HepG2 (cell line): ENCODE measurements around the gene SH2D6. TPM values are rescaled to one million over a fixed set of nuclear protein-coding genes. Genes with fewer than 3 reads are reported as not detected.

Source experiments
- CBX5 ChIP-seq: sonication (generic); formaldehyde crosslinking; IDR thresholded peaks from 2 replicates; pipeline ENCODE4 v1.4.0; 2020; ENCODE audit warnings: missing genetic modification reagents, borderline replicate concordance
- CHD4 ChIP-seq: fragments of 200-600 bp; sonication (generic); IDR thresholded peaks from 2 replicates; pipeline ENCODE4 v1.7.0; 2017; ENCODE audit warnings: mild to moderate bottlenecking, low read length, borderline replicate concordance
- EED ChIP-seq: sonication (generic); formaldehyde crosslinking; IDR thresholded peaks from 2 replicates; pipeline ENCODE4 v1.5.0; 2020; ENCODE audit warnings: mild to moderate bottlenecking, missing genetic modification reagents
- ELK4 ChIP-seq: sonication (generic); formaldehyde crosslinking; IDR thresholded peaks from 2 replicates; pipeline ENCODE4 v1.9.0; 2021; ENCODE audit warnings: missing genetic modification reagents, borderline replicate concordance
- HBP1 ChIP-seq: IDR thresholded peaks from 2 replicates; pipeline ENCODE4 v1.6.1; 2016; ENCODE audit warnings: low read depth, control low read depth
- KLF9 ChIP-seq: IDR thresholded peaks from 2 replicates; pipeline ENCODE4 v1.6.1; 2016; ENCODE audit warnings: low read depth
- MBNL3 ChIP-seq: fragments of 250-450 bp; sonication (Bioruptor Pico); conservative IDR thresholded peaks from 2 replicates; pipeline ENCODE4 v1.8.0; 2022; ENCODE audit warnings: mild to moderate bottlenecking, inconsistent platforms
- REPIN1 ChIP-seq: sonication (generic); formaldehyde crosslinking; IDR thresholded peaks from 2 replicates; pipeline ENCODE4 v1.8.0; 2022; ENCODE audit warnings: missing genetic modification reagents, low read depth, mild to moderate bottlenecking, borderline replicate concordance
- SNRNP70 ChIP-seq: fragments of 200-400 bp; formaldehyde crosslinking; IDR thresholded peaks from 2 replicates; pipeline ENCODE4 v1.6.1; 2017; ENCODE audit warnings: mild to moderate bottlenecking, low read depth, low read length, moderate library complexity
- TBL1XR1 ChIP-seq: fragments of 150-350 bp; IDR thresholded peaks from 2 replicates; pipeline ENCODE4 v1.6.1; 2014; ENCODE audit warnings: borderline replicate concordance, low read length; ENCODE audit not compliant: partially characterized antibody
- ZBTB33 ChIP-seq: sonication (generic); formaldehyde crosslinking; IDR thresholded peaks from 2 replicates; pipeline ENCODE4 v1.4.0; 2020; ENCODE audit warnings: missing genetic modification reagents
- ZFP91 ChIP-seq: sonication (generic); formaldehyde crosslinking; IDR thresholded peaks from 2 replicates; pipeline ENCODE4 v1.9.0; 2022; ENCODE audit warnings: missing genetic modification reagents, mild to moderate bottlenecking, borderline replicate concordance
- ZNF260 ChIP-seq: sonication (generic); formaldehyde crosslinking; IDR thresholded peaks from 2 replicates; pipeline ENCODE4 v1.4.0; 2020; ENCODE audit warnings: missing genetic modification reagents, low read depth, mild to moderate bottlenecking, borderline replicate concordance
- ZNF329 ChIP-seq: sonication (generic); formaldehyde crosslinking; IDR thresholded peaks from 2 replicates; pipeline ENCODE4 v1.9.0; 2021; ENCODE audit warnings: low read depth, mild to moderate bottlenecking, missing genetic modification reagents
- ZNF430 ChIP-seq: sonication (generic); formaldehyde crosslinking; IDR thresholded peaks from 2 replicates; pipeline ENCODE4 v1.9.0; 2021; ENCODE audit warnings: mild to moderate bottlenecking, missing genetic modification reagents
- ZNF543 ChIP-seq: sonication (generic); formaldehyde crosslinking; IDR thresholded peaks from 2 replicates; pipeline ENCODE4 v1.4.0; 2020; ENCODE audit warnings: mild to moderate bottlenecking, missing genetic modification reagents
- ZNF687 ChIP-seq: sonication (generic); formaldehyde crosslinking; IDR thresholded peaks from 2 replicates; pipeline ENCODE4 v1.5.1; 2020; ENCODE audit warnings: mild to moderate bottlenecking, missing genetic modification reagents, moderate library complexity
- polyA plus RNA-seq, 8 experiments: library from polyadenylated mRNA; depleted of rRNA in 3 of 8; stranded (reverse) in 7 of 8; unstranded in 1 of 8; fragments of >200 nt; fragmentation: Illumina TruSeq in 4 of 8; extraction: Trizol in 4 of 8; gene quantifications; 2 replicates each; pipeline versions ENCODE4 v1.2.1 to v1.2.3, GENCODE V29; 2011 to 2016; ENCODE audit warnings: low read depth in 4 of 8, missing spikeins in 1 of 8, mixed read lengths in 1 of 8; ENCODE audit not compliant: insufficient read depth in 1 of 8
- total RNA-seq, 5 experiments: library from RNA; depleted of rRNA; stranded (reverse); fragments of >200 nt; fragmentation: Illumina TruSeq; extraction: Trizol; gene quantifications; 2 replicates each; pipeline ENCODE4 v1.2.3, GENCODE V29; 2016; ENCODE audit warnings: low read depth in 1 of 5

Gene SH2D6
- total and polyA plus RNA-seq, 2 of the 13 experiments (the other 11 are each of a cell fraction or from before 2014, with no cell fraction given): 0.11 to 0.26 TPM

- TF ChIP-seq ZFP91 (CRISPR knock-in tag) (no peak), EED (peak; percentile 35; the same call in 1 of the 2 replicates), HBP1 (no peak), ZBTB33 (CRISPR knock-in tag) (no peak), ZNF430 (CRISPR knock-in tag) (no peak), TBL1XR1 (no peak), ZNF260 (no peak), SNRNP70 (no peak), ZNF687 (0 out of 2 replicates have a peak, but pooled peaks have one; percentile 15), CHD4 (no peak), KLF9 (CRISPR knock-in tag) (no peak), ZNF329 (CRISPR knock-in tag) (0 out of 2 replicates have a peak, but pooled peaks have one; percentile 33), ELK4 (CRISPR knock-in tag) (no peak), REPIN1 (CRISPR knock-in tag) (0 out of 2 replicates have a peak, but pooled peaks have one; percentile 6), ZNF543 (CRISPR knock-in tag) (no peak), MBNL3 (CRISPR knock-in tag) (no peak), CBX5 (peak; percentile 16; the same call in 1 of the 2 replicates)
These were observed 28.0 kb downstream of the SH2D6 start (continued) for GRCh38 chr2:85446296-85447221.
